Spleen (tissue), 7 donors: ENCODE measurements around the gene PCSK6.

ENCODE experiments used
- CTCF ChIP-seq, 11 experiments: fragments of 200-600 bp in 7 of 11; fragments of 450-650 bp in 4 of 11; sonication (generic) in 4 of 11; IDR thresholded peaks in 8 of 11; conservative IDR thresholded peaks in 3 of 11; 1 replicate in 7 of 11; 2 replicates in 4 of 11; pipeline versions ENCODE4 v1.4.0 to v1.8.0; 2016 to 2021; ENCODE audit warnings: antibody characterized with exemption in 11 of 11, inconsistent platforms in 4 of 11, mild to moderate bottlenecking in 1 of 11
- POLR2A ChIP-seq, 3 donors: fragments of 450-650 bp; IDR thresholded peaks; one replicate each; pipeline ENCODE4 v1.5.1; 2017; ENCODE audit warnings: antibody characterized with exemption in 3 of 3, mild to moderate bottlenecking in 1 of 3
- donor health status: DM: no; HTN: no; CAD: no; lungs with moderate emphysema.
- donor health status: DM: no; HTN: no; CAD: no.
- donor health status: DM: no; HTN: no; CAD: no.

- no peak for TF ChIP-seq CTCF (IDR thresholded peaks at IDR 0.05 in 8 of 11, conservative IDR thresholded peaks at IDR 0.05 in 3 of 11)
- TF ChIP-seq POLR2A (IDR thresholded peaks at IDR 0.05) = no peak
Measured at GRCh38 chr15:101387574-101387973, 101.9 kb downstream of the PCSK6 start.
